Hepatocyte (in vitro differentiated cells): Measurements from ENCODE around the gene SLC26A1.

ENCODE experiments used
- CTCF ChIP-seq: fragments of 200-600 bp; sonication (generic); IDR thresholded peaks from 2 replicates; pipeline ENCODE4 v1.5.1; 2016; ENCODE audit warnings: antibody characterized with exemption, mild to moderate bottlenecking; ENCODE audit not compliant: poor library complexity
- EZH2 ChIP-seq: fragments of 200-600 bp; sonication (generic); IDR thresholded peaks from 2 replicates; pipeline ENCODE4 v1.6.1; 2016; ENCODE audit warnings: antibody characterized with exemption, mild to moderate bottlenecking, borderline replicate concordance

- TF ChIP-seq CTCF (no peak), EZH2 (no peak)
Observed at GRCh38 chr4:1023075-1023640, 30.0 kb upstream of the SLC26A1 start.
